ENCODE measurements around the gene C16orf54.
"Not testable (repeated sequence)": the region's sequence is repeated elsewhere in the genome, so short reads cannot be mapped to it uniquely, and the experiment has no call there.

C16orf54 gene

GRCh38 chr16:29709657-29710056 lies 36.1 kb downstream of the C16orf54 start:
- FAIRE-seq; DNase-seq (ENCODE audit: low spot score): not testable (repeated sequence)

DNA sequence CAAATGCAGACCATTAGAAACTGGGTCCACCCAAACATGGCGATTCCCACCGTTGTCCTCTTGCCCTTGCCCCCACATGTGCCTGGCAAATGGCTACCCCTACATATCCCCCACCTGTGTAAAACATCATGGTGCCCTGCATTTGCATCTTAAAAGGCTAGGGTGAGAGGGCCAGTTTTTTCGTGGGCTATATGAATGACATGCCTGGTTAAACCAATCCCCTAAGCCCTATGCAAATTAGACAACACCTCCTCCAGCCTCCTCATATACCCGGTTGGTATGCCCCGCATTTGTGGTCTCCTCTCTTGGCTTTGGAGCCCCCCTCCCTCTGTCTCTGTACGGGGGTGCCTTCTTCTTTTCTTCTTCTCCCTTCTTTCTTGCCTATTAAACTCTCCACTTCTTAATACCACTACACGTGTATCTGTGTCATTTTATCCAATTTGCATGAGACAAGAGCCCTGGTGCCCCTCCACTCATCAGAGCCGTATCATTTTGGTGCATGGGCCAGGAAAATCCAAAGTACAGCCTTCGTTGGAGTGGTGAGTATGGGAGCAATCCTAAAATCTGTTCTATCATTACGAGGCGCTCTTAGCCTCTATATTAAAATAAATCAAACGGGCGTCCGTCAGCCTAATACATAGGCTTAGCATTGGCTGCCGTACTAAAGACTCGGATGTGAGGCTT lies 36.7 kb downstream of the C16orf54 start:
- FAIRE-seq (no peak), DNase-seq (ENCODE audit: low spot score) (no peak)

GRCh38 chr16:29707160-29707559 lies 38.6 kb downstream of the C16orf54 start:
- not testable (repeated sequence) for FAIRE-seq; DNase-seq (ENCODE audit: low spot score)

DNA sequence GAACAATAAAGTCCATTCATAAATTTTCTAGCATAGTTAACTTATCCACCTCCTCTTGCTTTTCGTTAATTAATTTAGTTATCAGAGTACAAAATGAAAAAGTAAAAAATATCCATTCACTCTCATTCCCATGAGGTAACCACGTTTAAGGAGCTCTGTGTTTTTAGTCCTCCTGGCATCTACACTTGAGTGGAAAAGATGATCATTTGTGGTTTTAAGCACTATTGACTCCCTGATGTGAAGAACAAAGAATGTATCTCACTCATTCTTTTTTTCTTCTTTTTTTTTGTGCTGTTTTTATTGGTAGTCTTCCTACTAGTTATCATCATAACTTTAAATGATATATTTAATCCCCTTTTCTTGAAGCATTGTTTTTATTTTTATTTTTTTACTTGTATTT lies 40.8 kb downstream of the C16orf54 start:
- DNase-seq (ENCODE audit: low spot score) (no peak), FAIRE-seq (no peak)

GRCh38 chr16:29702269-29702668 lies 43.5 kb downstream of the C16orf54 start:
- no peak for FAIRE-seq
- no peak for DNase-seq (ENCODE audit: low spot score)

- DNase-seq (ENCODE audit: low spot score) (no peak), FAIRE-seq (no peak)
Observed at GRCh38 chr16:29701214-29701555, 44.6 kb downstream of the C16orf54 start.

DNA sequence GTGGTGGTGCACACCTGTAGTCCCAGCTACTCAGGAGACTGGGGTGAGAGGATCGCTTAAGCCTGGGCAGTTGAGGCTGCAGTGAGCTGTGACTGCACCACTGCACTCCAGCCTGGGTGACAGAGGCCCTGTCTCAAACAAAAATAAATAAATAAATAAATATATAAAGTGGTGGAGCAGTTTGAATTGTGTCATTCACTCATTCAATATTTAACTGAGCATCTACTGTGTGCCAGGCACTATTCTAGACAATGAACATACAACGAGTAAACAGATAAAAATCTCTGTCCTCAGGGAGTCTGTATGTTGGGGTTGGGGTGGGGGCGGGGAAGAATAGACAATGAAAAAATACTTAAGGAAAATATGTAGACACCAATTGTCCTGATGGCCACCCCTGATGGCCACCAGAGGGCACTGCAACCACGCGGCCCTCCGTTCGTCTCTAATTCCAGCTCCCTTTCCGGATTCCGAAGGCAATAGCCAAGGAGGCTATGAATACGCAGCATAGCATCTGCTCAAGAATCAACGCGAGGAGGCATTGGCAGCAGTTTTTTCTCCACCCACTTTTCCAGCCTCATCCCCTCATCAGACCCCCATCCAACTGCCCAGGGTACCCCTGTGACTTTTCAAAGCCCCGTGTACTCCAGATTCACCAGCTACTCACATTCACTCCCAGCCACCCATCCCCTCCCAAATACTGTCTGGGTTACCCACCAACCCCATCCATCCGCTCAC lies 45.4 kb downstream of the C16orf54 start:
- DNase-seq (ENCODE audit: low spot score) (peak; percentile 84), FAIRE-seq (no peak)

DNA sequence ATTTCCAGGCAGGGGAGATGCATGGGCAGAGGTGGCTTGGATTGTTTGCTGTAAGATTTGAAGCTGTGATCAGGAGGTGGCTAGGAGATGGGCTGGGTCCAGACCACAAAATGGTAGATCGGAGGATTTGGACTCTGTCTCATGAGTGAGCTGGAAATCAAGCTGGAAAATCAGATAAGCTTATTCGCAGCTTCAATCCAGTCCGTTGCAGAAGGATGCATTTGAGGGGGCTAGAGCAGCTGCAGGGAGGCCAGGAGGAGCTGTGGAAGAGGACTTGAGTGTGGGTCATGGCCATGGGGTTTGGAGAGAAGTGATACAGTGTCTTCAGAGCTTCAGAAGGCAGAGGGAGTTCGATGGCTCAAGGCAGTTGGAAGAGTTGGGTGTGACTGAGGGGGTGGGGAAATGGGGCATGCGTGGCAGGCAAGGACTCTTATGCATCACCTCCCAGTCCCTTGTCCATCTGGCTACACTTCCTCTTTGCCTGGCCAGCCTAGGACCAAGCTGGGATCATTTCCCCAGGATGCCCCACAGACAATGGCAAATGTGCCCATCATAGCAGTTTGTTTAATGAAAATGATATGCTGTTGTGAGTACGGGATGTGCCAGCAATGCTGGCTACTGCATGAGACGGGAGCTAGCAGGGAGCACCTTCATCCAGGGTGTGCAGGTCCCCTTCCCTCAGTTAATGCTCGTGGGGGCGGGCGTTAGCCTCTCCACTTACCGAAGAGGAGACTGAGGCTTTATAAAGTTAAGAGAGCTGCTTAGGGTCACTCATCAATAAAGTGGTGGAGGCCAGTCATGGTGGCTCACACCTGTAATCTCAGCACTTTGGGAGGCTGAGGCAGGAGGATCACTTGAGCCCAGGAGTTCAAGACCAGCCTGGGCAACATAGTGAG lies 46.2 kb downstream of the C16orf54 start:
- DNase-seq (ENCODE audit: low spot score) (no peak), FAIRE-seq (no peak)

- DNase-seq (ENCODE audit: low spot score): no peak
- FAIRE-seq: no peak
Observed at GRCh38 chr16:29698484-29699323, 47.1 kb downstream of the C16orf54 start.

DNA sequence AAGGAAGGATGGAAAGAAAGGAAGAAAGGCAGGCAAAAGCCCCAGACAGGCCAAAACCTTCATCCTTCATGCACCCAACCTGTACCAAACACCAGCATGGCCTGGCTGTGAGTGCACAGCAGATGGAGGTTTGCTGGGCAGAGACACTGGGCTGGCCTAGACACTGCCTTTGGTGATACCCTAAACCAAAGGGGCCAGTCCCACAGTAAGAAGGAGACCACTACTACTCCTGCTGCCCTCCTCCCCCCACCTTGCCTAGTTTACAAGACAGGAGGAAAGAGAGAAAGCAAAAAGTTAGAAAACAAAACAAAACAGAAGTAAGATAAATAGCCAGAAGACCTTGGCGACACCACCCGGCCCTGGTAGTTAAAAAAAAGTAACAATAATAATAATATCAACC lies 47.7 kb downstream of the C16orf54 start:
- FAIRE-seq: no peak
- no peak for DNase-seq (ENCODE audit: low spot score)

- DNase-seq (ENCODE audit: low spot score) (no peak), FAIRE-seq (no peak)
Observed at GRCh38 chr16:29697391-29697790, 48.4 kb downstream of the C16orf54 start.

DNA sequence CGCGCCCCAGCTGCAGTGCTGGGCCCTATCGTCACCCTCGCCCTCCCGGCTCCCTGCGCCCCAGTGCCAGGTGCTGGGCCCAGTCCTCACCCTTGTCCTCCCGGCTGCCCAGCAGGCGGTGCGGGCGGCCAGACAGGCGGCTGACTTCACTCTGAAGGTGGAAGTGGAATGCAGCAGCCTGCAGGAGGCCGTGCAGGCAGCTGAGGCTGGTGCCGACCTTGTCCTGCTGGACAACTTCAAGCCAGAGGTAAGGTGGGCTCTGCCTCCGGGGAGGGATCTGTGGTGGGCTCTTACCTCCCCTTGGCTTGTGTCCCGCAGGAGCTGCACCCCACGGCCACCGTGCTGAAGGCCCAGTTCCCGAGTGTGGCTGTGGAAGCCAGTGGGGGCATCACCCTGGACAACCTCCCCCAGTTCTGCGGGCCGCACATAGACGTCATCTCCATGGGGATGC lies 48.9 kb downstream of the C16orf54 start:
- FAIRE-seq: no peak

GRCh38 chr16:29695675-29696074 lies 50.1 kb downstream of the C16orf54 start:
- DNase-seq (ENCODE audit: low spot score); FAIRE-seq: not testable (repeated sequence)

More for the DNA sequence above, 48.9 kb downstream of the C16orf54 start:
- DNase-seq (ENCODE audit: low spot score): no peak

DNA sequence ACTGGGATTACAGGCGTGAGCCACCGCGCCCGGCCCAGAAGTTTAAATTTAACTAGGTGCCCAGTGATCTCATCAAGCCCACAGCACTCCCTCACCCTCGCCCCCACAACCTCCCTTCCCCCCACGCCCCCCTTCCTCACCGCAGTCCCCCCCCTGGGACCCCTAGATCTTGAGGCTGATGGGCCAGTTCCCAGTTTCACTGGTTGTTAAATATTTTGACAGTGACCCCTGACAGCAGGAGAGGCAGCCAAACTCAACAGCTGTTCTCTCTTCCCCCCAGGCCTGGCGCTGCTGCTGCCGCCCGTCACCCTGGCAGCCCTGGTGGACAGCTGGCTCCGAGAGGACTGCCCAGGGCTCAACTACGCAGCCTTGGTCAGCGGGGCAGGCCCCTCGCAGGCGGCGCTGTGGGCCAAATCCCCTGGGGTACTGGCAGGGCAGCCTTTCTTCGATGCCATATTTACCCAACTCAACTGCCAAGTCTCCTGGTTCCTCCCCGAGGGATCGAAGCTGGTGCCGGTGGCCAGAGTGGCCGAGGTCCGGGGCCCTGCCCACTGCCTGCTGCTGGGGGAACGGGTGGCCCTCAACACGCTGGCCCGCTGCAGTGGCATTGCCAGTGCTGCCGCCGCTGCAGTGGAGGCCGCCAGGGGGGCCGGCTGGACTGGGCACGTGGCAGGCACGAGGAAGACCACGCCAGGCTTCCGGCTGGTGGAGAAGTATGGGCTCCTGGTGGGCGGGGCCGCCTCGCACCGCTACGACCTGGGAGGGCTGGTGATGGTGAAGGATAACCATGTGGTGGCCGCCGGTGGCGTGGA lies 51.2 kb downstream of the C16orf54 start:
- FAIRE-seq (no peak), DNase-seq (ENCODE audit: low spot score) (no peak)

DNA sequence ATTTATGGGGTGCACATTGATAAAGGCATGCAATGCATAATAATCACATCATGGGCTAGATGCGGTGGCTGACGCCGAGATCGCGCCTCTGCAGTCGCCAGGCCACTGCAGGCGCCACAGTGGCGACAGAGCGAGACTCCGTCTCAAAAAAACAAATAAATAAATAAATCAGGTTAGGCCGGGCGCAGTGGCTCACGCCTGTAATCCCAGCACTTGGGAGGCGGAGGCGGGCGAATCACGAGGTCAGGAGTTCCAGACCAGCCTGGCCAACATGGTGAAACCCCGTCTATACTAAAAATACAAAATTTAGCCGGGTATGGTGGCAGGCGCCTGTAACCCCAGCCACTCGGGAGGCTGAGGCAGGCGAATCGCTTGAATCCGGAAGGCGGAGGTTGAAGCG lies 53.2 kb downstream of the C16orf54 start:
- DNase-seq (ENCODE audit: low spot score); FAIRE-seq: not testable (repeated sequence)

All from urothelium cell line (cell line).